Fibroblast of lung (primary cell): ENCODE results near the gene PDE4B. TPM values are rescaled to one million over a fixed set of nuclear protein-coding genes. Genes with fewer than 3 reads are reported as not detected.

ENCODE experiments used
- DNase-seq, 2 donors: peaks; one replicate each; pipeline versions ENCODE4 v3.0.0 to v3.0.0-alpha.2; 2010; ENCODE audit warnings: low read depth in 2 of 2
- H2AFZ ChIP-seq: 2 replicates; pipeline ENCODE4 v1.5.1; 2012; ENCODE audit warnings: low read length, control low read depth, inconsistent platforms
- H3K27ac ChIP-seq: 2 replicates; pipeline ENCODE4 v1.5.1; 2011; ENCODE audit warnings: low read length, control low read depth; ENCODE audit not compliant: insufficient read depth
- H3K27me3 ChIP-seq: 2 replicates; pipeline ENCODE4 v1.5.1; 2011; ENCODE audit warnings: mild to moderate bottlenecking, low read length; ENCODE audit not compliant: control insufficient read depth, insufficient read depth
- H3K36me3 ChIP-seq: 2 replicates; pipeline ENCODE4 v1.5.1; 2011; ENCODE audit warnings: low read length; ENCODE audit not compliant: control insufficient read depth, insufficient read depth
- H3K4me1 ChIP-seq: 2 replicates; pipeline ENCODE4 v1.5.1; 2011; ENCODE audit warnings: low read length; ENCODE audit not compliant: control insufficient read depth, insufficient read depth; ENCODE audit errors: extremely low read depth
- H3K4me2 ChIP-seq: 2 replicates; pipeline ENCODE4 v1.5.1; 2011; ENCODE audit warnings: low read length, control low read depth; ENCODE audit not compliant: insufficient read depth; ENCODE audit errors: extremely low read depth
- H3K4me3 ChIP-seq, 4 experiments: fragments of 200-600 bp in 1 of 4; sonication (generic) in 1 of 4; replicated peaks in 1 of 4; 2 replicates each; pipeline ENCODE4 v1.5.1; 2011 to 2016; ENCODE audit warnings: low read length in 4 of 4, low read depth in 3 of 4, mild to moderate bottlenecking in 3 of 4, control low read depth in 2 of 4, inconsistent platforms in 1 of 4, mixed read lengths in 1 of 4; ENCODE audit not compliant: insufficient read depth in 1 of 4; ENCODE audit errors: control extremely low read depth in 1 of 4
- H3K79me2 ChIP-seq: 2 replicates; pipeline ENCODE4 v1.5.1; 2012; ENCODE audit warnings: mild to moderate bottlenecking, low read length, inconsistent platforms; ENCODE audit not compliant: control insufficient read depth, insufficient read depth
- H3K9ac ChIP-seq: 2 replicates; pipeline ENCODE4 v1.5.1; 2011; ENCODE audit warnings: mild to moderate bottlenecking, low read length, control low read depth; ENCODE audit not compliant: insufficient read depth
- H3K9me3 ChIP-seq: 2 replicates; pipeline ENCODE4 v1.5.1; 2012; ENCODE audit warnings: low read depth, low read length; ENCODE audit not compliant: control insufficient read depth, insufficient read depth
- H4K20me1 ChIP-seq: 2 replicates; pipeline ENCODE4 v1.5.1; 2011; ENCODE audit warnings: low read length; ENCODE audit not compliant: control insufficient read depth, insufficient read depth; ENCODE audit errors: extremely low read depth
- CTCF ChIP-seq, 2 donors: IDR thresholded peaks in 1 of 2; conservative IDR thresholded peaks in 1 of 2; 1 replicate in 1 of 2; 2 replicates in 1 of 2; pipeline ENCODE4 v1.5.1; 2011 to 2012; ENCODE audit warnings: low read length in 2 of 2, control low read depth in 1 of 2, inconsistent platforms in 1 of 2, low read depth in 1 of 2, mild to moderate bottlenecking in 1 of 2
- EZH2 ChIP-seq: IDR thresholded peaks from 2 replicates; pipeline ENCODE4 v1.5.1; 2012; ENCODE audit warnings: low read length, control low read depth, mild to moderate bottlenecking; ENCODE audit errors: missing control alignments
- polyA plus RNA-seq, 2 donors: library from polyadenylated mRNA; depleted of rRNA in 1 of 2; stranded (reverse) in 1 of 2; unstranded in 1 of 2; fragments of >200 nt; gene quantifications; 2 replicates each; pipeline ENCODE4 v1.2.1, GENCODE V29; 2011 to 2012; ENCODE audit warnings: missing spikeins in 1 of 2
- total RNA-seq: library from RNA; depleted of rRNA; stranded (reverse); fragments of >200 nt; gene quantifications from 2 replicates; pipeline ENCODE4 v1.2.1, GENCODE V29; 2014

The PDE4B gene
- total and polyA plus RNA-seq, 2 donors (not counting 1 experiment from before 2014, with no cell fraction given): 3.7 to 19.8 TPM

GRCh38 chr1:66073388-66073787, 280.7 kb downstream of the PDE4B start:
- Histone ChIP-seq H4K20me1 (no peaks in the 10 kb centered on the region), H3K79me2 (no peaks in the 10 kb centered on the region), H3K9me3 (no peaks in the 10 kb centered on the region), H3K27me3 (no peaks in the 10 kb centered on the region), H3K4me2 (no peak overlapping the region), H3K27ac (no peak overlapping the region), H2AFZ (no peak overlapping the region), H3K4me3 (no peak overlapping the region), H3K4me1 (no peaks in the 10 kb centered on the region), H3K36me3 (no peaks in the 10 kb centered on the region), H3K9ac (no peak overlapping the region)
- no peak for DNase-seq
- TF ChIP-seq CTCF (conservative IDR thresholded peaks at IDR 0.05 in 1 of 2, IDR thresholded peaks at IDR 0.05 in 1 of 2; ENCODE audit: low read depth in 1 of 2, low read length in 2 of 2): no peak
- no peak for TF ChIP-seq EZH2

- Histone ChIP-seq H2AFZ (no peak overlapping the region), H3K9ac (no peak overlapping the region), H3K4me3 (no peak overlapping the region), H3K36me3 (no peaks in the 10 kb centered on the region), H3K27ac (no peak overlapping the region), H3K9me3 (no peaks in the 10 kb centered on the region), H3K27me3 (no peaks in the 10 kb centered on the region), H3K79me2 (no peaks in the 10 kb centered on the region), H3K4me1 (no peaks in the 10 kb centered on the region), H4K20me1 (no peaks in the 10 kb centered on the region), H3K4me2 (no peak overlapping the region)
- DNase-seq: no peak
- no peak for TF ChIP-seq CTCF (conservative IDR thresholded peaks at IDR 0.05 in 1 of 2, IDR thresholded peaks at IDR 0.05 in 1 of 2; ENCODE audit: low read depth in 1 of 2, low read length in 2 of 2)
- TF ChIP-seq EZH2: no peak
Measured at GRCh38 chr1:66074147-66074546, 281.5 kb downstream of the PDE4B start.

- Histone ChIP-seq H3K4me2 (no peak overlapping the region), H3K27ac (no peak overlapping the region), H2AFZ (no peak overlapping the region), H3K9ac (no peak overlapping the region), H3K79me2 (no peaks in the 10 kb centered on the region), H3K4me3 (no peak overlapping the region), H3K9me3 (no peaks in the 10 kb centered on the region), H3K27me3 (no peaks in the 10 kb centered on the region), H3K4me1 (no peaks in the 10 kb centered on the region), H4K20me1 (no peaks in the 10 kb centered on the region), H3K36me3 (no peaks in the 10 kb centered on the region)
- DNase-seq: no peak
- TF ChIP-seq CTCF (conservative IDR thresholded peaks at IDR 0.05 in 1 of 2, IDR thresholded peaks at IDR 0.05 in 1 of 2; ENCODE audit: low read depth in 1 of 2, low read length in 2 of 2) (no peak), EZH2 (no peak)
Measured at GRCh38 chr1:66078412-66078811, 285.7 kb downstream of the PDE4B start.
